Tibial nerve (tissue), 4 donors: ENCODE data around the gene SPATA31C1.

Experiments used
- EP300 ChIP-seq, 2 donors: sonication (generic); formaldehyde crosslinking; IDR thresholded peaks; one replicate each; pipeline ENCODE4 v1.6.1; 2017; ENCODE audit warnings: antibody characterized with exemption in 2 of 2, mild to moderate bottlenecking in 1 of 2
- TF ChIP-seq, protein P1 (sequence below), 5 experiments: fragments of 200-600 bp in 3 of 5; fragments of 450-650 bp in 2 of 5; sonication (generic) in 3 of 5; IDR thresholded peaks; one replicate each; pipeline ENCODE4 v1.5.1; 2016 to 2019; ENCODE audit warnings: antibody characterized with exemption in 5 of 5, mild to moderate bottlenecking in 3 of 5, moderate library complexity in 2 of 5

DNA sequence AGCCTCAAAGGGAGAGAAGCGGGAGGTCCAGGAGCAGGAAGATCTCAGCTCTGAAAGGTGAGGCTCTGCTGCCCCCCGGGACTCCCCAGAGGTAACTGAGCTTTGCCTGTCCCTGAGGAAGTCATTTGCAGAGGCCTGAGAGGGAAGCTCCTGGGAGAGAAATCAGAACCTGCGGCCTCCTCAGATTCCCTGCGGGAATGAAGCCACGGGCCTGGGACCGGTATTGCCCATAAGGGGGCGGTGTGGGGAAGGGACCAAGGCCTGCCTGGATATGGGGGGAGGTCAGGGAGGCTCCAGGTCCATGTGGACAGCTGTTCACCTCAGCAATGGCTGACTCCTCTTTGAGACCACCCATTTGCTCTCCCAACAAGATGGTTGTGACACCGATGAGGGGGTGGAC is 33.8 kb upstream of the SPATA31C1 start:
- TF ChIP-seq EP300 (IDR thresholded peaks at IDR 0.05), result no peak
- TF ChIP-seq, protein P1, sequence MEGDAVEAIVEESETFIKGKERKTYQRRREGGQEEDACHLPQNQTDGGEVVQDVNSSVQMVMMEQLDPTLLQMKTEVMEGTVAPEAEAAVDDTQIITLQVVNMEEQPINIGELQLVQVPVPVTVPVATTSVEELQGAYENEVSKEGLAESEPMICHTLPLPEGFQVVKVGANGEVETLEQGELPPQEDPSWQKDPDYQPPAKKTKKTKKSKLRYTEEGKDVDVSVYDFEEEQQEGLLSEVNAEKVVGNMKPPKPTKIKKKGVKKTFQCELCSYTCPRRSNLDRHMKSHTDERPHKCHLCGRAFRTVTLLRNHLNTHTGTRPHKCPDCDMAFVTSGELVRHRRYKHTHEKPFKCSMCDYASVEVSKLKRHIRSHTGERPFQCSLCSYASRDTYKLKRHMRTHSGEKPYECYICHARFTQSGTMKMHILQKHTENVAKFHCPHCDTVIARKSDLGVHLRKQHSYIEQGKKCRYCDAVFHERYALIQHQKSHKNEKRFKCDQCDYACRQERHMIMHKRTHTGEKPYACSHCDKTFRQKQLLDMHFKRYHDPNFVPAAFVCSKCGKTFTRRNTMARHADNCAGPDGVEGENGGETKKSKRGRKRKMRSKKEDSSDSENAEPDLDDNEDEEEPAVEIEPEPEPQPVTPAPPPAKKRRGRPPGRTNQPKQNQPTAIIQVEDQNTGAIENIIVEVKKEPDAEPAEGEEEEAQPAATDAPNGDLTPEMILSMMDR (IDR thresholded peaks at IDR 0.05), result no peak
